ENCODE data around the gene AGAP3. TPM values are rescaled to one million over a fixed set of nuclear protein-coding genes. Genes with fewer than 3 reads are reported as not detected.

Gene AGAP3
- 23.6 and 25.4 TPM in 2 replicates for total RNA-seq

DNA sequence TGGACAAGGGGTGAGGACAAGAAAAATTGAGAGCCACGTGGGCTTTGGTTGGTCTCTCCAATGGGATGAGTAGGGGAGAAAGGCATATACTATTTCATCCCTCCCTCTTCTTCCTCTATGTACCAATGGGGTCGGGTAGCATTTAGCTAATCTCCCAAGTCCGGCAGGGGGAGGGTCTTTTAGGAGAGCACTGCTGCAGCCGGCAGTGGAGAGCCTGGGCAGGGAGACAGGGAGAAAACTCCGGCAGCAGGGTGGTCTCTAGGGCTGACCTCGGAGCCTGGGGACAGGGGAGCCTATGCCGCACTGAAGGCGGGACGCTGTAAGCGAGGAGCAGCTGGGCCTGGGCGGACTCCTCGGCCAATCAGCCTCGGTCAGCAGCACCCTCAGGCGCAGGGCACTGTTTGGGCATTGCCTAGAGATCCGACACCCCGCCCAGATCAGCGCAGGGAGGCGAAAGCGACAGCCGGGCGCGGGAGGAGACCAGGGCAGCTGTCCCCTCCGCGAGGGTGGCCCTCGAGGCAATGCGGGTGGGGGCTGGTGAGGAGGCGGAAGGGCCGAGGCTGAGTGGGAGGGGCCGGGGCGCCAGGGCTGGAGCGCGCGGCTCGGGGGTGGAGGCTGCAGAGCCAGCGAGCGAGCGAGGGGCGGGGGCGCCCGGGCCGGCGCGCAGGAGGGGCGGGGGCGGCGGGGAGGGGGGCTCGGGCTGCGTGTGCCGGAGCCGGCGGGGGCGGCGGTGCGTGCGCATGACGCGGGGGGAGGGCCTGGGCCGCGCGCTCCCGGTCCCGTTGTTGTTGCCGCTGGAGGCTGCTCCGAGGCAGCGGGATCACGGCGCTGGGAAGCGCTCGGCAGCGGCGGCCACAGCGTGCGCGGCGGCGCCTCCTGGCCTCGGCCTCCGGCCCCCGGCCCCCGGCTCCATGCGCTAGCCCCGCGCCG is at the start of gene AGAP3:
Gene AGAP3 (plus strand): TSS at position 785 of the 930 bp plus-strand sequence. CDS start 267 bp downstream, outside the sequence.

DNA sequence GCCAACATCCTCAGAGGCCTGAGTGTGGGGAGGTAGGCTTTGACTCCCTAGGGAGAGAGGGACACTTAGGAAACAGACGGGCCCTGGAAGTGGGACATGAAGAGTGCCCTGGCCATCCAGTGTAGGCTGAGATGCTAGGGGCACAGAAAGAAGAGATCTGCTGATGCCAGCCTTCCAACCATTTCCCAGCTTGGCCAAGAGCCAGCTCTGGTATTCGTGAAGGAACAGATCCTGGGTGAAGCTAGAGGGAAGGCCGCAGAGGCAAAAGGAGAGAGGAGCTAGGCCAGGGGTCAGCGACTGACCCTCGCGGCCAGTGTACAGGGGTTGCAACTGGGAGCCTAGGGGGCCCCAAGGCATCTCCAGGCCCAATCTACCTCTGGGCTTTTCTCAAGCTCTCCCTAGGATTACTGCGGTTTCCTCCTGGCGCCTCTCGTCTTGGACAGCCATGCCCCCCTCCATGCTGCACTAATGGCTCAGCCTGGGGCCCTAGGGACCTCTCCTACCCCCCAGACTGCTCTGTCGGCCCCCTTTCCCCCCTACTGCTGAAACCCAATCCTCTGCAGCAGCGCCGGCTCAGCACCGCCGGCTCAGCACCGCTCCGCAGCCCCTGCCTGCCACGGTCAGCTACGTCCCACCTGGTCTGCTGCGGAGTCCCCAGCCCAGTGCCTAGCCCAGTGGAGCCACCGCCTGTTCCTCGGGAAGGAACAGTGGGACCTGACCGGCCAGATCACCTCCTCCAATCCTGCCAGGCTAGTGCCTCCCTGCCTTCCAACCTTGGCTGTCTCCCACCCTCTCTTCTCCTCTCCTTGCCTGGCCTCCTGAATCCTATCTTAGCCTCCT is 38.1 kb upstream of the AGAP3 start, which contains the start of gene ASIC3:
Gene ASIC3 (plus strand): TSS at position 556 of the 840 bp plus-strand sequence. CDS start 355 bp downstream, outside the sequence.

DNA sequence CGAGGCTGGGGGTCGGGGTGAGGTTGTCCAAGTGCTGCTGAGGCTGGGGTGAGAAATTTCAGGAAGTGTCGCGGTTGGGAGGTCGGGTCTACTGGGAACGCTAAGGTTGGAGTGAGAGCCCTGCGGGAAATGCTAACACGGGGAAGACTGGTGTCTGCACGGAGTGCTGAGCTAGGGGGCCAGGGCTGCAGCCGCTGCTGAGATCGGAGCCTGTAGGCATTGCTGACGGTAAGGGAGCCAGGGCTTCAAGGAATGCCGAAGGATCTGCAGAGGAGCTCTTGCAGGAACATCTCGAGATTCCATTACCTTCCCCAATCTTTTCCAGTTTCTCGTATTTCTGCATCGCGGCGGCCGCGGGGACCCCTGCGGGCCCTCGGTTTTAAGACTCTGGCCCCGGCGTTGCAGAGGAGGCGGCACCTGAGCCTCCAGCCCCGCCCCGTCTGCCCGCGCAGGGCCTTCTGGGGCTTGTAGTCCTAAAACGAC is 28.7 kb upstream of the AGAP3 start, which contains the start of gene CDK5:
Gene CDK5 (minus strand): TSS at position 392 of the 483 bp plus-strand sequence. CDS start 49 bp downstream, at position 343.

GRCh38 chr7:151059367-151060112 is 26.7 kb upstream of the AGAP3 start, which contains the start of gene SLC4A2:
Gene SLC4A2 (plus strand): TSS chr7:151059589. CDS start chr7:151061988, 2,399 bp downstream.

DNA sequence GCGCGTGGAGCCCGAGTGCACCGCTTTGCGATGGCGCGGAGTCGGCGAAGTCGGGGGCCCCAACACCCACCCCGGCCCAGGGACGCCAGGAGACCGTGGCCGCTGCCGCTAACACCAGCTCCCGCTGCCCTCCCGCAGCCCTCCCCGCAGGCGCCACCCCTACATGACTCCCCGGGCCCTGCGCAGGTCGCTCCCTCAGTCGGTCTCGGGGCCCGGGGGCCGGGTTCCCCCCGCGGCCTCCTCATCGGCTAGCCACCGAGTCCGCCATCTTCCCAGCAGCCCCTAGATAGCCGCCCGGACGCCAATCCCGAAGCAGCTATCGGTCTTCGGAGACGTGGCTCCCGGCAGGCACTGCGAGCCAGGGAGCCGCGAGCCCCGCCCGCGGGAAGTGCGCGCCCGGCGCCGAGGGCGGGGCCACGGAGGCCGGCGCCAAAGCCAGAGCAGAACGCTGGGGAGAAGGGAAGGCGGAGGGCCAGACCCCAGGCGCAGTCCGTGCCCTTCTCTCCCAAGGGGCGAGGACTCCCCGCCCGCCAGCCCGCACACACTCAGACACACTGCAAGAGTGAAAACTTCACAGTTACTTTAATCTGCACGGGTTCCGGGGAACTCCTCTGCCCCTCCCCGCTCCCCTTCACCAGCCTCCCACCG is 5.6 kb upstream of the AGAP3 start, which contains the start of gene FASTK:
Gene FASTK (minus strand): TSS at position 288 of the 648 bp plus-strand sequence. CDS start 43 bp downstream, at position 245.

GRCh38 chr7:151083071-151083823 is 3.0 kb upstream of the AGAP3 start, which contains the start of gene TMUB1:
Gene TMUB1 (minus strand): TSS chr7:151083493. CDS start chr7:151082563, 930 bp downstream.

GRCh38 chr7:151167197-151167961 is 81.1 kb downstream of the AGAP3 start, which contains the start of gene GBX1:
Gene GBX1 (minus strand): TSS chr7:151167694. CDS start chr7:151167548, 146 bp downstream.

DNA sequence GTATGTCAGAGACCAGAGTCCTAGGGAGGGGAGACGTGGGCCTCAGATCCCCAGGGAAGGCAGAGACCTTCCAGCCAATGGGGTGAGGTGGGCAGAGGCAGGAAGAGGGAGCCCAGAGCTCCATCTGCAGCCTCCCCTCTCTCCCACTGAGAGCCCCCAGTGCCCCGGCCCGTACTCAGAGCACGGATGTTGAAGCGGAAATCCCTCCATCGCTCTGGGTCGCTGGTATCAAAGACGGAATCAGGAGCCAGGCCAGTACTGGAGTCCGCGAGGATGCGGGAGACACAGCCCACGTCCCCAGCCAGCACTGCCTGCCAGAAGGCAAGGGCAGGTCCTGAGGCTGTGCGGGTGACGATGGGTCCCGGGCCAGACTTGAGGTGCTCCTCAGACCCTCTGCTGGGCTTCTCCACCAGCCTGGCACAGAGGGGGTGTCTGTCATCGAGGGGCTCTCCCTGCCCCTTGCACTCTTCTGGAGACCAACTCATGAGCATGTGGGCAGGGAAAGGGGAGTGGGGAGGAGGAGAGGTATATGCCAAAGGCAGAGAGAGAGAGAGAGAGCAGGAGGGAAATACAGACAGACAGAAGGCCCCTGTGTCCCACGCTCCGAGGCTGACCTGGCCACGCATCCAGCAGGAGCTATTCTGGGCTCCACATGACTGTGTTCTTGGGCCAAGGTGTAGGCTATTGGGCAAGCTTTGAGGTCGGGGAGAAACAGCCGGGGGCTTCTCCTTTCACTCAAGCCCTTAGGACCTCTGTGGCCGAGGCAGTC is 100.5 kb downstream of the AGAP3 start, which contains the start of gene ASB10:
Gene ASB10 (minus strand): TSS at position 611 of the 769 bp plus-strand sequence. CDS start 120 bp downstream, at position 491.

Other genes with a start within 250 kb of the AGAP3 start
- not detected in 2 replicates for gene AOC1, start 234.0 kb upstream of the AGAP3 start, total RNA-seq
- not detected in 2 replicates for gene KCNH2, start 108.2 kb upstream of the AGAP3 start, total RNA-seq
- 2.1 and 3.1 TPM in 2 replicates for gene NOS3, start 95.5 kb upstream of the AGAP3 start, total RNA-seq
- gene ATG9B, start 62.0 kb upstream of the AGAP3 start, total RNA-seq: 0.25 TPM in 1 of 2 replicates, not detected in the other
- 20.8 and 21.7 TPM in 2 replicates for gene ABCB8, start 58.0 kb upstream of the AGAP3 start, total RNA-seq
- gene ASIC3, start 37.9 kb upstream of the AGAP3 start, total RNA-seq: 0.37 TPM in 1 of 2 replicates, not detected in the other
- 16.2 and 16.4 TPM in 2 replicates for gene CDK5, start 28.6 kb upstream of the AGAP3 start, total RNA-seq
- gene SLC4A2, start 26.9 kb upstream of the AGAP3 start, total RNA-seq: 53.1 and 65.6 TPM in 2 replicates
- 56.7 and 67.3 TPM in 2 replicates for gene FASTK, start 5.7 kb upstream of the AGAP3 start, total RNA-seq
- 33.2 and 35.4 TPM in 2 replicates for gene TMUB1, start 3.0 kb upstream of the AGAP3 start, total RNA-seq
- not detected in 2 replicates for gene GBX1, start 81.2 kb downstream of the AGAP3 start, total RNA-seq
- gene ASB10, start 100.8 kb downstream of the AGAP3 start, total RNA-seq: not detected in 2 replicates
- gene H2BK1, start 124.0 kb downstream of the AGAP3 start, total RNA-seq: not detected in 2 replicates
- 39.1 and 44.1 TPM in 2 replicates for gene ABCF2, start 140.7 kb downstream of the AGAP3 start, total RNA-seq
- gene CHPF2, start 146.0 kb downstream of the AGAP3 start, total RNA-seq: 81.6 and 93.4 TPM in 2 replicates
- 41.3 and 44.9 TPM in 2 replicates for gene SMARCD3, start 162.2 kb downstream of the AGAP3 start, total RNA-seq

Measured in cardiac ventricle fibroblast (primary cell).